Measurements from ENCODE around the gene CEPT1. TPM values are rescaled to one million over a fixed set of nuclear protein-coding genes. Genes with fewer than 3 reads are reported as not detected.

CEPT1 gene
- total RNA-seq, 1 donor from 2014 or later = 53.4 TPM

DNA sequence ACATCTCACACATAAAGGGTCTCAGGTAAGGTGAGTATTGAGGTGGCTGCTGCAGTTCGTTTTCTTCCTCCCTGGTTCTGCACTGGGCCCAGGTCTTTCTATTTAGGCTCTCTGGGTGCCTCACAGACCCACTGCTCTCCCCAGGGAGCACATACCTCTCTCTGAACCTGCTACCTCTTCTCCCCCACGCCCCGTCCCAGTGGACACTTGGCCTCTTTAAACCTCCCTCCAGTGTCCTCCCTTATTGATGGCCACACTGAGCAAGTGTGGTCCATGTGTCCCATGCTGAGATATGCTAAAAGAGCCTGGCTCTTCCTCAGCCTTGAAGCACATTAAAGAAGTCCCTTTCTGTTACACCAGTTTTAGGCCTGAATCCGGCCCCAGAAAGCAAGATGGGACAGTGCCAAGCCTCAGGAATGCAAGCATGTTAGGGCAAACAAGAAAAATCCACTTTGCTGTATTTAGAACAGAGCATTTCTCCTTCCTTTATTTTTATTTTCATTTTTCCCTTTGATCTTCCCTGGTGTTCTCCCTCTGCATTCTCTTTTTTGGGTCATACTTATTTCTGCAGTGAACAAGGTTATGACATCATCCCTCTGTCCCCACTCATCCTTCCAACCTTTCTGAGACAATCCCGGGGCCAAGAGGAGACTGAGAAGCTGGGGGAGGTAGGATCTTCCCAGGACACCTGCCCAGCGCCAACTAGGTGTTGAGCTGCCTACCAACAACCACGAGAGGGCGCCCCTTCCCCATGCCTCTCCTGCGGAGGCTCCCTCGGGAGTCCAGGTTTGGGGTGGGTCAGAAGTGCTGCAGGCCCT lies 82.5 kb downstream of the CEPT1 start:
- peaks cover 63% of the 10 kb centered on the region for H3K4me1 ChIP-seq
- TF ChIP-seq, protein P1, sequence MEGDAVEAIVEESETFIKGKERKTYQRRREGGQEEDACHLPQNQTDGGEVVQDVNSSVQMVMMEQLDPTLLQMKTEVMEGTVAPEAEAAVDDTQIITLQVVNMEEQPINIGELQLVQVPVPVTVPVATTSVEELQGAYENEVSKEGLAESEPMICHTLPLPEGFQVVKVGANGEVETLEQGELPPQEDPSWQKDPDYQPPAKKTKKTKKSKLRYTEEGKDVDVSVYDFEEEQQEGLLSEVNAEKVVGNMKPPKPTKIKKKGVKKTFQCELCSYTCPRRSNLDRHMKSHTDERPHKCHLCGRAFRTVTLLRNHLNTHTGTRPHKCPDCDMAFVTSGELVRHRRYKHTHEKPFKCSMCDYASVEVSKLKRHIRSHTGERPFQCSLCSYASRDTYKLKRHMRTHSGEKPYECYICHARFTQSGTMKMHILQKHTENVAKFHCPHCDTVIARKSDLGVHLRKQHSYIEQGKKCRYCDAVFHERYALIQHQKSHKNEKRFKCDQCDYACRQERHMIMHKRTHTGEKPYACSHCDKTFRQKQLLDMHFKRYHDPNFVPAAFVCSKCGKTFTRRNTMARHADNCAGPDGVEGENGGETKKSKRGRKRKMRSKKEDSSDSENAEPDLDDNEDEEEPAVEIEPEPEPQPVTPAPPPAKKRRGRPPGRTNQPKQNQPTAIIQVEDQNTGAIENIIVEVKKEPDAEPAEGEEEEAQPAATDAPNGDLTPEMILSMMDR (IDR thresholded peaks at IDR 0.05) = peak; percentile 82
- peak overlapping the region; percentile 7 for H3K27ac ChIP-seq
- ATAC-seq = peak; percentile 91 to 92
- intact Hi-C loops (cut with DNase I) = loop anchor here (10.0 kb wide), 1 partner anchor 182 kb away; no protein-coding TSS in a partner anchor
- H3K4me3 ChIP-seq = no peak overlapping the region
- no peaks in the 10 kb centered on the region for H3K9me3 ChIP-seq
- no peaks in the 10 kb centered on the region for H3K27me3 ChIP-seq (ENCODE audit: low read depth)
- peak; percentile 85 for DNase-seq
- no peaks in the 10 kb centered on the region for H3K36me3 ChIP-seq

DNA sequence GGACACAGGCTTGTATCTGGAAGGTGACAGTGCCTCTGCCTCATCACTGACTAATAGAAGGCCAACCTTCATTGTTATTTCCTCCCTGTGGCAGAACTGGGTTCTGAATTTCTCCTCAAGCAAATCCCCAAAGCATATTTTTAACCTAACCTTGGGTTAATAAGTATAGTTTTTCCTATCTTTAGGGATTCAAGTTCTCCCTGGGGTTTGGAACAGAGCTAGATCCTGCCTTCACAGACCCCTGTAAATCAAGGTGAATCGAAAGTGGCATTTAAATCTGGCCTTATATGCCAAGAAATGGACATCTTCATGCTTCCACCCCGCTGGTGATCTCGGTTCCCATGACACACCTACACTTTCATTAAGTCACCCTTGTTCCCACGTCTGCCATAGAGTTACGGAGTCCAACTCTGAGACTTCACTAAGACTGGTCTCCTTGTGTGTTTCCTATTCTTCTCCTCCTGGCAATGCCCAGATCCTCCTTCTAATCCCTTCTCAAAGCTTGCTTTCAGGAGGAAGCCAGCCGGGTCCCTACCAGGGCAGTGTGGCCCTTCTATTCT lies 83.2 kb downstream of the CEPT1 start:
- peaks cover 69% of the 10 kb centered on the region for H3K4me1 ChIP-seq
- no peaks in the 10 kb centered on the region for H3K27me3 ChIP-seq (ENCODE audit: low read depth)
- intact Hi-C loops (cut with DNase I) = loop anchor here (10.0 kb wide), 1 partner anchor 182 kb away; no protein-coding TSS in a partner anchor
- H3K9me3 ChIP-seq = no peaks in the 10 kb centered on the region
- no peak overlapping the region for H3K4me3 ChIP-seq
- no peak for ATAC-seq
- no peak overlapping the region for H3K27ac ChIP-seq
- no peak for DNase-seq
- TF ChIP-seq, protein P1 (IDR thresholded peaks at IDR 0.05) = no peak
- no peaks in the 10 kb centered on the region for H3K36me3 ChIP-seq

DNA sequence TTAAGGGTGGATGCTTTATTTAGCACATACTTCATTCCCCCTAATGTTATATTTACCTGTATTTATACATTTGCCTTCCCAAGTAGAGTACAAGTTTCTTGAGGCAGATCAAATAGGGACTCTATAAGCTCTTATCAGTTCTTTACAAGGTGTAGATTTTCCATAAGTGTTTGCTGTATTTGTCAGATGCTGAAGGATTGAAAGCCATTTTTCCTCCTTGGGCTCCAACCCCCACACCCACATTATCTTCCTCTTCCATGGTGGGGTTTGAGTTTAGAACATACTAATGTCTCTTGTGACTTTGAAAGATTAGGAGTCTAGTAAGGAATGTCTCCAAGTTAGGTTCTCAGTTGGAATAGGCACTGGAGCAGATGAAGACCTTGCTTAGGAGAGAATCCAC lies 85.1 kb downstream of the CEPT1 start:
- no peaks in the 10 kb centered on the region for H3K27me3 ChIP-seq (ENCODE audit: low read depth)
- DNase-seq (no peak), ATAC-seq (no peak)
- no peak overlapping the region for H3K4me3 ChIP-seq
- intact Hi-C loops (cut with DNase I) = loop anchor here (10.0 kb wide), 1 partner anchor 180 kb away; no protein-coding TSS in a partner anchor
- H3K9me3 ChIP-seq = no peaks in the 10 kb centered on the region
- H3K27ac ChIP-seq = no peak overlapping the region
- TF ChIP-seq, protein P1 (IDR thresholded peaks at IDR 0.05) = no peak
- H3K36me3 ChIP-seq = no peaks in the 10 kb centered on the region
- H3K4me1 ChIP-seq = peaks cover 67% of the 10 kb centered on the region

DNA sequence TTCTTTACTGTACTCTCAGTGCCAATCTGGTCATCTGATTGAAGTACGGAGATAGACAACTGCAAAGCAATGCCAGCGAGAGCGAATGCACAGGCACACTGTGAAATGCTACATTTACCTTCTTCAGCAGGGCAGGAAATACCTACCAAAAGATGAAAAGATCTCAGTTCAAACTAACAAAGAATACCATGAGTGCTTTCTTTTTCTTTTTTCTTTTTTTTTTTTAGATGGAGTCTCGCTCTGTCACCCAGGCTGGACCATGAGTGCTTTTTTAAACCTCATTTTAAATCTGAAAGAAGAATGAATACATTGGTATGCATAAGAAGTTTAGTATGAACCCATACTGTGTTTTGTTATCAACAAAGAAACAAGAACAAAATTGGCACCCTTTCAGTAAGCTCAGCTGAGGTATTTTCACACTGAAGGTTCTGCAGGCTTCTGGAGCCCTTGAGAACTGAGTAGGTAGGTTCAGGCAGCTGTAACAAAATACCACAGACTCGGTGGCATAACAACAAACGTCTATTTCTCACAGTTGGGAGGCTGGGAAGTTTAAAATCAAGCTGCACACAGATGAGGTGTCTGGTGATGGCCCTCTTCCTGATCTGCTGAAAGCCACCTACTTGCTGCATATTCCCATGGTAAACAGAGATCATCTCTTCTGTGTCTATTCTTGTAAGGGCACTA lies 85.8 kb downstream of the CEPT1 start:
- Histone ChIP-seq H3K4me1 (peaks cover 60% of the 10 kb centered on the region), H3K27ac (no peak overlapping the region), H3K27me3 (ENCODE audit: low read depth) (no peaks in the 10 kb centered on the region), H3K36me3 (no peaks in the 10 kb centered on the region), H3K9me3 (no peaks in the 10 kb centered on the region), H3K4me3 (no peak overlapping the region)
- TF ChIP-seq, protein P1 (IDR thresholded peaks at IDR 0.05) = no peak
- no peak for DNase-seq
- peak in 1 of 2 donors; percentile 7 for ATAC-seq
- intact Hi-C loops (cut with DNase I) = loop anchor here (10.0 kb wide), 1 partner anchor 179 kb away; no protein-coding TSS in a partner anchor

DNA sequence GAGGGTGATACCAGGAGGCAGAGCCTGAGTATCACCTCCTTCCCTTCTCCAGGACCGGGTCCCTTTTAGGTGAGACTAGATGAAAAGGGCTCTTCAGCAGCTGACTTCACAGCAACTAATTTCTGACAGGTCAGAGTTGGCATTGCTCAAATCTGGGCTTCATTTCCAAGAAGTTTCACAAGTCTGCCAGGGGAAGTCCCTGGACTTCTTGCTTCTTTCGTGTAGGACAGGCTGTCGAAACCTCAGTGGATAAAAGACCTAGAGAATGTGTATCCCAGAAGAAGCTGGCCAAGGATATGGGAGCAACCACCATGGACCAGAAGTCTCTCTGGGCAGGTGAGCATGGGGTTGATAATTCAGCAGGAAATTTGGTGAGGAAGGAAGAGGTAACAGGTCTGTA lies 87.4 kb downstream of the CEPT1 start, which contains the start of gene CHI3L2:
Gene CHI3L2, plus strand, starts transcription at position 280 of the 400 bp plus-strand sequence. Its CDS starts 17 bp downstream, at position 297.
- DNase-seq = no peak
- Histone ChIP-seq H3K36me3 (no peaks in the 10 kb centered on the region), H3K27me3 (ENCODE audit: low read depth) (no peaks in the 10 kb centered on the region), H3K27ac (peak within 1 kb of the TSS; percentile 28), H3K4me1 (peaks cover 44% of the 10 kb centered on the region), H3K4me3 (no peak within 1 kb of the TSS), H3K9me3 (no peaks in the 10 kb centered on the region)
- TF ChIP-seq, protein P1 (IDR thresholded peaks at IDR 0.05) = no peak
- intact Hi-C loops (cut with DNase I) = loop anchor here (10.0 kb wide), 1 partner anchor 177 kb away; no protein-coding TSS in a partner anchor
- peak; percentile 57 to 75 for ATAC-seq

All from lower lobe of right lung (tissue), 2 donors.